ENCODE measurements around the gene MAPK14. TPM values are rescaled to one million over a fixed set of nuclear protein-coding genes. Genes with fewer than 3 reads are reported as not detected.

Gene MAPK14
- total RNA-seq, 1 donor from 2014 or later, result 46.2 TPM

GRCh38 chr6:36062247-36062646 lies 34.6 kb downstream of the MAPK14 start:
- no peak for TF ChIP-seq CTCF (IDR thresholded peaks at IDR 0.05; ENCODE audit: partially characterized antibody, unreplicated experiment)
- H3K4me3 Mint-ChIP-seq (ENCODE audit: unreplicated experiment), result no peak overlapping the region
- no peaks in the 10 kb centered on the region for H3K36me3 Mint-ChIP-seq (ENCODE audit: unreplicated experiment)
- no peak overlapping the region for H3K27ac Mint-ChIP-seq (ENCODE audit: unreplicated experiment)
- peaks cover 10% of the 10 kb centered on the region for H3K4me1 Mint-ChIP-seq (ENCODE audit: low read depth, unreplicated experiment)
- peaks cover 2% of the 10 kb centered on the region for H3K27me3 Mint-ChIP-seq (ENCODE audit: unreplicated experiment)
- DNase-seq, result no peak
- no peaks in the 10 kb centered on the region for H3K9me3 Mint-ChIP-seq (ENCODE audit: unreplicated experiment)

- H3K9me3 Mint-ChIP-seq (ENCODE audit: unreplicated experiment), result no peaks in the 10 kb centered on the region
- no peak overlapping the region for H3K27ac Mint-ChIP-seq (ENCODE audit: unreplicated experiment)
- H3K36me3 Mint-ChIP-seq (ENCODE audit: unreplicated experiment), result no peaks in the 10 kb centered on the region
- no peak overlapping the region for H3K4me3 Mint-ChIP-seq (ENCODE audit: unreplicated experiment)
- peaks cover 2% of the 10 kb centered on the region for H3K27me3 Mint-ChIP-seq (ENCODE audit: unreplicated experiment)
- no peak for TF ChIP-seq CTCF (IDR thresholded peaks at IDR 0.05; ENCODE audit: partially characterized antibody, unreplicated experiment)
- no peak for DNase-seq
- H3K4me1 Mint-ChIP-seq (ENCODE audit: low read depth, unreplicated experiment), result peaks cover 10% of the 10 kb centered on the region
Measured at GRCh38 chr6:36063318-36064060, 35.9 kb downstream of the MAPK14 start.

GRCh38 chr6:36064770-36065396 lies 37.3 kb downstream of the MAPK14 start:
- Mint-ChIP-seq H3K9me3 (ENCODE audit: unreplicated experiment) (no peaks in the 10 kb centered on the region), H3K36me3 (ENCODE audit: unreplicated experiment) (no peaks in the 10 kb centered on the region), H3K27ac (ENCODE audit: unreplicated experiment) (no peak overlapping the region), H3K27me3 (ENCODE audit: unreplicated experiment) (peaks cover 2% of the 10 kb centered on the region), H3K4me3 (ENCODE audit: unreplicated experiment) (peak overlapping the region; percentile 31), H3K4me1 (ENCODE audit: low read depth, unreplicated experiment) (peaks cover 10% of the 10 kb centered on the region)
- DNase-seq, result no peak
- no peak for TF ChIP-seq CTCF (IDR thresholded peaks at IDR 0.05; ENCODE audit: partially characterized antibody, unreplicated experiment)

GRCh38 chr6:36065916-36066315 lies 38.3 kb downstream of the MAPK14 start:
- Mint-ChIP-seq H3K27me3 (ENCODE audit: unreplicated experiment) (no peaks in the 10 kb centered on the region), H3K4me1 (ENCODE audit: low read depth, unreplicated experiment) (peaks cover 10% of the 10 kb centered on the region)
- DNase-seq, result no peak

More at GRCh38 chr6:36065916-36066315, 38.3 kb downstream of the MAPK14 start:
- Mint-ChIP-seq H3K4me3 (ENCODE audit: unreplicated experiment) (no peak overlapping the region), H3K27ac (ENCODE audit: unreplicated experiment) (no peak overlapping the region), H3K36me3 (ENCODE audit: unreplicated experiment) (no peaks in the 10 kb centered on the region), H3K9me3 (ENCODE audit: unreplicated experiment) (no peaks in the 10 kb centered on the region)
- TF ChIP-seq CTCF (IDR thresholded peaks at IDR 0.05; ENCODE audit: partially characterized antibody, unreplicated experiment), result no peak

Data from glutamatergic neuron (in vitro differentiated cells).